HepG2 (cell line): ENCODE results near the gene CAPN3. TPM values are rescaled to one million over a fixed set of nuclear protein-coding genes. Genes with fewer than 3 reads are reported as not detected.

Experiments used
- ATAC-seq: fragments of 200-7000 bp; cut with Tn5 transposase; 3 replicates; pipeline ENCODE4 v1.9.1; 2020; ENCODE audit warnings: mild to moderate bottlenecking, moderate library complexity
- BruUV-seq: library from RNA; stranded (reverse); fragments of 400-500 nt; replicated peaks from 2 replicates; lab custom pipeline; 2021; lab: Mats Ljungman, UMichigan
- CTCF ChIA-PET: fragments of 300-600 bp; formaldehyde crosslinking; extraction: SDS; loops from one replicate; lab custom pipeline; 2021; ENCODE audit warnings: low total read pairs, inconsistent platforms, low intra/inter-chr PET ratio; lab: Yijun Ruan, JAX
- POLR2A ChIA-PET: fragments of 350-600 bp; sonication (Branson Sonifier 250); formaldehyde crosslinking; loops from one replicate; lab custom pipeline; 2020; ENCODE audit warnings: antibody characterized with exemption, inconsistent platforms; lab: Yijun Ruan, JAX
- DNase-seq: peaks from one replicate; pipeline ENCODE4 v3.0.0-alpha.2; 2015; ENCODE audit warnings: low spot score
- FAIRE-seq: peaks from 3 replicates; lab custom pipeline; 2011; peaks lifted over from hg19 to GRCh38; lab: Jason Lieb, UNC
- H2AFZ ChIP-seq: one replicate; pipeline ENCODE4 v1.6.1; 2011; ENCODE audit warnings: low read length, inconsistent platforms
- H3K27ac ChIP-seq: fragments of 300-600 bp; 3 replicates; pipeline ENCODE4 v1.8.0; 2011; ENCODE audit warnings: mixed run types, mild to moderate bottlenecking, mixed read lengths, low read length, inconsistent platforms; ENCODE audit not compliant: insufficient read depth; ENCODE audit errors: extremely low read length
- H3K27me3 ChIP-seq, 2 experiments: fragments of 200-600 bp in 1 of 2; 2 replicates in 1 of 2; 3 replicates in 1 of 2; pipeline versions ENCODE4 v1.6.0 to v1.8.0; 2011; ENCODE audit warnings: low read length in 2 of 2, mild to moderate bottlenecking in 2 of 2, moderate library complexity in 2 of 2, inconsistent platforms in 1 of 2; ENCODE audit not compliant: insufficient read depth in 2 of 2, control insufficient read depth in 1 of 2
- H3K36me3 ChIP-seq, 2 experiments: fragments of 200-600 bp in 1 of 2; replicated peaks in 1 of 2; 2 replicates in 1 of 2; 3 replicates in 1 of 2; pipeline versions ENCODE4 v1.5.1 to v1.8.0; 2011; ENCODE audit warnings: low read length in 2 of 2, inconsistent platforms in 1 of 2; ENCODE audit not compliant: insufficient read depth in 2 of 2, control insufficient read depth in 1 of 2
- H3K4me1 ChIP-seq: 2 replicates; pipeline ENCODE4 v1.5.1; 2012; ENCODE audit warnings: low read length, inconsistent platforms; ENCODE audit not compliant: insufficient read depth
- H3K4me2 ChIP-seq: 2 replicates; pipeline ENCODE4 v1.6.0; 2011; ENCODE audit warnings: low read depth, low read length, inconsistent platforms
- H3K4me3 ChIP-seq, 3 experiments: fragments of 200-600 bp in 1 of 3; sonication (generic), shearing (Covaris generic) in 1 of 3; replicated peaks in 1 of 3; 2 replicates each; pipeline ENCODE4 v1.5.1; 2011 to 2016; ENCODE audit warnings: low read length in 3 of 3, inconsistent platforms in 2 of 3, low read depth in 2 of 3, mild to moderate bottlenecking in 2 of 3, control low read depth in 1 of 3, mixed read lengths in 1 of 3; ENCODE audit not compliant: insufficient read depth in 1 of 3
- H3K79me2 ChIP-seq: one replicate; pipeline ENCODE4 v1.6.1; 2011; ENCODE audit warnings: low read length, inconsistent platforms; ENCODE audit not compliant: insufficient read depth
- H3K9ac ChIP-seq: 2 replicates; pipeline ENCODE4 v1.6.0; 2011; ENCODE audit warnings: mild to moderate bottlenecking, low read depth, low read length, inconsistent platforms; ENCODE audit not compliant: insufficient read depth
- H3K9me3 ChIP-seq: 2 replicates; pipeline ENCODE4 v1.5.1; 2012; ENCODE audit warnings: mild to moderate bottlenecking, low read length
- H4K20me1 ChIP-seq: 2 replicates; pipeline ENCODE4 v1.6.0; 2011; ENCODE audit warnings: inconsistent platforms, mild to moderate bottlenecking, low read length, moderate library complexity; ENCODE audit not compliant: insufficient read depth
- CBFB ChIP-seq: sonication (generic); formaldehyde crosslinking; IDR thresholded peaks from 2 replicates; pipeline ENCODE4 v1.4.0; 2020; ENCODE audit warnings: missing genetic modification reagents
- FOXK1 ChIP-seq: sonication (generic); formaldehyde crosslinking; IDR thresholded peaks from 2 replicates; pipeline ENCODE4 v1.4.0; 2020; ENCODE audit warnings: low read depth, missing genetic modification reagents, borderline replicate concordance
- ISL2 ChIP-seq: sonication (generic); formaldehyde crosslinking; IDR thresholded peaks from 2 replicates; pipeline ENCODE4 v1.5.0; 2020; ENCODE audit warnings: missing genetic modification reagents
- KLF13 ChIP-seq: sonication (generic); formaldehyde crosslinking; IDR thresholded peaks from 2 replicates; pipeline ENCODE4 v1.4.0; 2020; ENCODE audit warnings: mild to moderate bottlenecking, missing genetic modification reagents
- NAIF1 ChIP-seq: sonication (generic); formaldehyde crosslinking; IDR thresholded peaks from 2 replicates; pipeline ENCODE4 v1.5.0; 2020; ENCODE audit warnings: mild to moderate bottlenecking, missing genetic modification reagents, borderline replicate concordance
- NFE2L1 ChIP-seq: sonication (generic); formaldehyde crosslinking; IDR thresholded peaks from 2 replicates; pipeline ENCODE4 v1.4.0; 2020; ENCODE audit warnings: missing genetic modification reagents, mild to moderate bottlenecking, borderline replicate concordance
- PHF8 ChIP-seq: sonication (generic); formaldehyde crosslinking; IDR thresholded peaks from 2 replicates; pipeline ENCODE4 v1.5.0; 2020; ENCODE audit warnings: missing genetic modification reagents
- SALL2 ChIP-seq: sonication (generic); formaldehyde crosslinking; IDR thresholded peaks from 2 replicates; pipeline ENCODE4 v1.8.1; 2023; ENCODE audit warnings: mild to moderate bottlenecking, missing genetic modification reagents, inconsistent platforms
- SMAD3 ChIP-seq: sonication (generic); formaldehyde crosslinking; IDR thresholded peaks from 2 replicates; pipeline ENCODE4 v1.4.0; 2020; ENCODE audit warnings: missing genetic modification reagents
- SOX6 ChIP-seq, 2 experiments: fragments of 450-650 bp in 1 of 2; sonication (generic) in 1 of 2; formaldehyde crosslinking in 1 of 2; IDR thresholded peaks; 2 replicates each; pipeline versions ENCODE4 v1.4.0 to v1.6.1; 2017 to 2020; ENCODE audit warnings: antibody characterized with exemption in 1 of 2, mild to moderate bottlenecking in 1 of 2, missing genetic modification reagents in 1 of 2
- SP5 ChIP-seq: IDR thresholded peaks from 2 replicates; pipeline ENCODE4 v1.6.1; 2016; ENCODE audit warnings: low read depth, borderline replicate concordance
- ZNF451 ChIP-seq: sonication (generic); formaldehyde crosslinking; IDR thresholded peaks from 2 replicates; pipeline ENCODE4 v1.5.0; 2020; ENCODE audit warnings: mild to moderate bottlenecking, missing genetic modification reagents
- ZNF530 ChIP-seq: sonication (generic); formaldehyde crosslinking; IDR thresholded peaks from 2 replicates; pipeline ENCODE4 v1.5.0; 2020; ENCODE audit warnings: low read depth, mild to moderate bottlenecking, missing genetic modification reagents
- ZNF549 ChIP-seq: sonication (generic); formaldehyde crosslinking; IDR thresholded peaks from 2 replicates; pipeline ENCODE4 v1.5.0; 2020; ENCODE audit warnings: missing genetic modification reagents
- ZNF577 ChIP-seq: sonication (generic); formaldehyde crosslinking; IDR thresholded peaks from 2 replicates; pipeline ENCODE4 v1.4.0; 2020; ENCODE audit warnings: mild to moderate bottlenecking, low read depth, missing genetic modification reagents, borderline replicate concordance
- in situ Hi-C: cut with HindIII; loops from 2 replicates; pipeline ENCODE4 v1.10.0; 2017; ENCODE audit warnings: low pct_unique_long_range_greater_than_20kb; ENCODE audit not compliant: extremely low pct_ligation_motif_present
- intact Hi-C: fragments of 100-400 bp; cut with micrococcal nuclease; formaldehyde crosslinking; loops from one replicate; pipeline ENCODE4 v1.10.0; 2022; ENCODE audit not compliant: unreplicated experiment
- polyA plus RNA-seq, 8 experiments: library from polyadenylated mRNA; depleted of rRNA in 3 of 8; stranded (reverse) in 7 of 8; unstranded in 1 of 8; fragments of >200 nt; fragmentation: Illumina TruSeq in 4 of 8; extraction: Trizol in 4 of 8; gene quantifications; 2 replicates each; pipeline versions ENCODE4 v1.2.1 to v1.2.3, GENCODE V29; 2011 to 2016; ENCODE audit warnings: low read depth in 4 of 8, missing spikeins in 1 of 8, mixed read lengths in 1 of 8; ENCODE audit not compliant: insufficient read depth in 1 of 8
- total RNA-seq, 5 experiments: library from RNA; depleted of rRNA; stranded (reverse); fragments of >200 nt; fragmentation: Illumina TruSeq; extraction: Trizol; gene quantifications; 2 replicates each; pipeline ENCODE4 v1.2.3, GENCODE V29; 2016; ENCODE audit warnings: low read depth in 1 of 5
- TF ChIP-seq, protein P1 (sequence below): sonication (generic); formaldehyde crosslinking; IDR thresholded peaks from 2 replicates; pipeline ENCODE4; 2020; ENCODE audit warnings: missing genetic modification reagents, mild to moderate bottlenecking, borderline replicate concordance
- TF ChIP-seq, protein P2 (sequence below): sonication (generic); formaldehyde crosslinking; IDR thresholded peaks from 2 replicates; pipeline ENCODE4 v1.4.0; 2020; ENCODE audit warnings: missing genetic modification reagents

Gene CAPN3
- total and polyA plus RNA-seq, 2 of the 13 experiments (the other 11 are each of a cell fraction or from before 2014, with no cell fraction given): 1.3 to 4.6 TPM

DNA sequence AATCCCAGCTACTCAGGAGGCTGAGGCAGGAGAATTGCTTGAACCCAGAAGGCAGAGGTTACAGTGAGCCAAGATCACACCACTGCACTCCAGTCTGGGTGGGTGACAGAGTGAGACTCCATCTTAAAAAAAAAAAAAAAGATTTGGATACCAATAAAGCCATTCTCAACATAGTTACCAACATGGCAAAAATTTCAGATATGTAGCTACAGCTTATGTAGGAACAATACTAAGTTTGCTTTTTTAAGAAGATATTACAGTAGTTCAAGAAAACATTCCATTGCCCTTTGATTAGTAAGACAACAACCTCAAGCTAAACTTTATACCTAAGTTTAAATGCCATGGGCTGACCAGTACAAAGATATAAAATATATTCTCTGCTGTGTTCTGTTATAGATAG, 97.2 kb downstream of the CAPN3 start:
- Histone ChIP-seq H3K27me3 (no peaks in the 10 kb centered on the region), H3K4me1 (no peaks in the 10 kb centered on the region), H3K9ac (no peak overlapping the region), H3K36me3 (peaks cover 0 to 7% of the 10 kb centered on the region in 2 experiments; a peak in 2 of 5 replicates), H2AFZ (no peak overlapping the region), H3K79me2 (no peaks in the 10 kb centered on the region), H3K27ac (no peak overlapping the region), H3K4me3 (no peak overlapping the region), H3K9me3 (no peaks in the 10 kb centered on the region), H4K20me1 (no peaks in the 10 kb centered on the region), H3K4me2 (no peak overlapping the region)
- in situ Hi-C loops: no loop called here
- no TSS peak for BruUV-seq
- FAIRE-seq (no peak), DNase-seq (no peak), ATAC-seq (no peak)
- ChIA-PET CTCF (no interaction called here), POLR2A (no interaction called here)
- TF ChIP-seq KLF13 (CRISPR knock-in tag) (no peak), PHF8 (CRISPR knock-in tag) (no peak), FOXK1 (CRISPR knock-in tag) (no peak), ISL2 (CRISPR knock-in tag) (no peak), ZNF451 (no peak), NFE2L1 (no peak), ZNF577 (no peak), ZNF549 (CRISPR knock-in tag) (no peak), SOX6 (IDR thresholded peaks at IDR 0.05) (no peak), SOX6 (CRISPR knock-in tag; IDR thresholded peaks at IDR 0.05) (no peak), SMAD3 (no peak), ZNF530 (no peak), SALL2 (CRISPR knock-in tag) (no peak), CBFB (CRISPR knock-in tag) (no peak), NAIF1 (CRISPR knock-in tag) (no peak), SP5 (no peak)
- TF ChIP-seq, protein P1, sequence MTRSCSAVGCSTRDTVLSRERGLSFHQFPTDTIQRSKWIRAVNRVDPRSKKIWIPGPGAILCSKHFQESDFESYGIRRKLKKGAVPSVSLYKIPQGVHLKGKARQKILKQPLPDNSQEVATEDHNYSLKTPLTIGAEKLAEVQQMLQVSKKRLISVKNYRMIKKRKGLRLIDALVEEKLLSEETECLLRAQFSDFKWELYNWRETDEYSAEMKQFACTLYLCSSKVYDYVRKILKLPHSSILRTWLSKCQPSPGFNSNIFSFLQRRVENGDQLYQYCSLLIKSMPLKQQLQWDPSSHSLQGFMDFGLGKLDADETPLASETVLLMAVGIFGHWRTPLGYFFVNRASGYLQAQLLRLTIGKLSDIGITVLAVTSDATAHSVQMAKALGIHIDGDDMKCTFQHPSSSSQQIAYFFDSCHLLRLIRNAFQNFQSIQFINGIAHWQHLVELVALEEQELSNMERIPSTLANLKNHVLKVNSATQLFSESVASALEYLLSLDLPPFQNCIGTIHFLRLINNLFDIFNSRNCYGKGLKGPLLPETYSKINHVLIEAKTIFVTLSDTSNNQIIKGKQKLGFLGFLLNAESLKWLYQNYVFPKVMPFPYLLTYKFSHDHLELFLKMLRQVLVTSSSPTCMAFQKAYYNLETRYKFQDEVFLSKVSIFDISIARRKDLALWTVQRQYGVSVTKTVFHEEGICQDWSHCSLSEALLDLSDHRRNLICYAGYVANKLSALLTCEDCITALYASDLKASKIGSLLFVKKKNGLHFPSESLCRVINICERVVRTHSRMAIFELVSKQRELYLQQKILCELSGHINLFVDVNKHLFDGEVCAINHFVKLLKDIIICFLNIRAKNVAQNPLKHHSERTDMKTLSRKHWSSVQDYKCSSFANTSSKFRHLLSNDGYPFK (CRISPR knock-in tag): no peak
- TF ChIP-seq, protein P2, sequence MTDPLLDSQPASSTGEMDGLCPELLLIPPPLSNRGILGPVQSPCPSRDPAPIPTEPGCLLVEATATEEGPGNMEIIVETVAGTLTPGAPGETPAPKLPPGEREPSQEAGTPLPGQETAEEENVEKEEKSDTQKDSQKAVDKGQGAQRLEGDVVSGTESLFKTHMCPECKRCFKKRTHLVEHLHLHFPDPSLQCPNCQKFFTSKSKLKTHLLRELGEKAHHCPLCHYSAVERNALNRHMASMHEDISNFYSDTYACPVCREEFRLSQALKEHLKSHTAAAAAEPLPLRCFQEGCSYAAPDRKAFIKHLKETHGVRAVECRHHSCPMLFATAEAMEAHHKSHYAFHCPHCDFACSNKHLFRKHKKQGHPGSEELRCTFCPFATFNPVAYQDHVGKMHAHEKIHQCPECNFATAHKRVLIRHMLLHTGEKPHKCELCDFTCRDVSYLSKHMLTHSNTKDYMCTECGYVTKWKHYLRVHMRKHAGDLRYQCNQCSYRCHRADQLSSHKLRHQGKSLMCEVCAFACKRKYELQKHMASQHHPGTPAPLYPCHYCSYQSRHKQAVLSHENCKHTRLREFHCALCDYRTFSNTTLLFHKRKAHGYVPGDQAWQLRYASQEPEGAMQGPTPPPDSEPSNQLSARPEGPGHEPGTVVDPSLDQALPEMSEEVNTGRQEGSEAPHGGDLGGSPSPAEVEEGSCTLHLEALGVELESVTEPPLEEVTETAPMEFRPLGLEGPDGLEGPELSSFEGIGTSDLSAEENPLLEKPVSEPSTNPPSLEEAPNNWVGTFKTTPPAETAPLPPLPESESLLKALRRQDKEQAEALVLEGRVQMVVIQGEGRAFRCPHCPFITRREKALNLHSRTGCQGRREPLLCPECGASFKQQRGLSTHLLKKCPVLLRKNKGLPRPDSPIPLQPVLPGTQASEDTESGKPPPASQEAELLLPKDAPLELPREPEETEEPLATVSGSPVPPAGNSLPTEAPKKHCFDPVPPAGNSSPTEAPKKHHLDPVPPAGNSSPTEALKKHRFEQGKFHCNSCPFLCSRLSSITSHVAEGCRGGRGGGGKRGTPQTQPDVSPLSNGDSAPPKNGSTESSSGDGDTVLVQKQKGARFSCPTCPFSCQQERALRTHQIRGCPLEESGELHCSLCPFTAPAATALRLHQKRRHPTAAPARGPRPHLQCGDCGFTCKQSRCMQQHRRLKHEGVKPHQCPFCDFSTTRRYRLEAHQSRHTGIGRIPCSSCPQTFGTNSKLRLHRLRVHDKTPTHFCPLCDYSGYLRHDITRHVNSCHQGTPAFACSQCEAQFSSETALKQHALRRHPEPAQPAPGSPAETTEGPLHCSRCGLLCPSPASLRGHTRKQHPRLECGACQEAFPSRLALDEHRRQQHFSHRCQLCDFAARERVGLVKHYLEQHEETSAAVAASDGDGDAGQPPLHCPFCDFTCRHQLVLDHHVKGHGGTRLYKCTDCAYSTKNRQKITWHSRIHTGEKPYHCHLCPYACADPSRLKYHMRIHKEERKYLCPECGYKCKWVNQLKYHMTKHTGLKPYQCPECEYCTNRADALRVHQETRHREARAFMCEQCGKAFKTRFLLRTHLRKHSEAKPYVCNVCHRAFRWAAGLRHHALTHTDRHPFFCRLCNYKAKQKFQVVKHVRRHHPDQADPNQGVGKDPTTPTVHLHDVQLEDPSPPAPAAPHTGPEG (CRISPR knock-in tag): no peak
- intact Hi-C loops: no loop called here
